ENCODE results near the gene GPR84.

GPR84 gene

GRCh38 chr12:54349036-54349435 lies 15.2 kb downstream of the GPR84 start:
- no peak overlapping the region for H3K4me3 ChIP-seq (replicated peaks; ENCODE audit: low read depth, low read length)
- DNase-seq (ENCODE audit: extremely low read depth, low read depth) = no peak
- no peak for TF ChIP-seq CTCF (IDR thresholded peaks at IDR 0.05; ENCODE audit: low read depth, low read length, missing control alignments)

GRCh38 chr12:54341378-54342300 lies 22.6 kb downstream of the GPR84 start:
- no peak overlapping the region for H3K4me3 ChIP-seq (replicated peaks; ENCODE audit: low read depth, low read length)
- no peak for DNase-seq (ENCODE audit: extremely low read depth, low read depth)
- no peak for TF ChIP-seq CTCF (IDR thresholded peaks at IDR 0.05; ENCODE audit: low read depth, low read length, missing control alignments)

- TF ChIP-seq CTCF (IDR thresholded peaks at IDR 0.05; ENCODE audit: low read depth, low read length, missing control alignments) = no peak
- no peak overlapping the region for H3K4me3 ChIP-seq (replicated peaks; ENCODE audit: low read depth, low read length)
- no peak for DNase-seq (ENCODE audit: extremely low read depth, low read depth)
Measured at GRCh38 chr12:54340846-54341245, 23.4 kb downstream of the GPR84 start.

GRCh38 chr12:54338698-54339296 lies 25.5 kb downstream of the GPR84 start:
- H3K4me3 ChIP-seq (replicated peaks; ENCODE audit: low read depth, low read length) = no peak overlapping the region
- DNase-seq (ENCODE audit: extremely low read depth, low read depth) = no peak
- TF ChIP-seq CTCF (IDR thresholded peaks at IDR 0.05; ENCODE audit: low read depth, low read length, missing control alignments) = no peak

GRCh38 chr12:54337854-54338650 lies 26.2 kb downstream of the GPR84 start:
- TF ChIP-seq CTCF (IDR thresholded peaks at IDR 0.05; ENCODE audit: low read depth, low read length, missing control alignments) = no peak
- DNase-seq (ENCODE audit: extremely low read depth, low read depth) = no peak
- H3K4me3 ChIP-seq (replicated peaks; ENCODE audit: low read depth, low read length) = no peak overlapping the region

GRCh38 chr12:54337280-54337842 lies 26.9 kb downstream of the GPR84 start:
- DNase-seq (ENCODE audit: extremely low read depth, low read depth) = no peak
- H3K4me3 ChIP-seq (replicated peaks; ENCODE audit: low read depth, low read length) = no peak overlapping the region
- TF ChIP-seq CTCF (IDR thresholded peaks at IDR 0.05; ENCODE audit: low read depth, low read length, missing control alignments) = no peak
